Fibroblast of the aortic adventitia (primary cell): ENCODE results near the gene OR4K2. TPM values are rescaled to one million over a fixed set of nuclear protein-coding genes. Genes with fewer than 3 reads are reported as not detected.

Source experiments
- DNase-seq: peaks from one replicate; pipeline ENCODE4 v3.0.0-alpha.2; 2010; ENCODE audit warnings: low read depth
- H3K4me3 ChIP-seq: 2 replicates; pipeline ENCODE4 v1.5.1; 2011; ENCODE audit warnings: low read depth, mild to moderate bottlenecking, control low read depth, low read length, moderate library complexity
- CTCF ChIP-seq: IDR thresholded peaks from 2 replicates; pipeline ENCODE4 v1.5.1; 2011; ENCODE audit warnings: mild to moderate bottlenecking, low read length, control low read depth, inconsistent platforms; ENCODE audit not compliant: insufficient read depth
- total RNA-seq: library from RNA; depleted of rRNA; stranded (reverse); fragments of >200 nt; gene quantifications from 2 replicates; pipeline ENCODE4 v1.2.3, GENCODE V29; 2012; ENCODE audit warnings: low replicate concordance

Gene OR4K2
- total RNA-seq, 1 donor, result not detected

- H3K4me3 ChIP-seq, result no peak overlapping the region
- DNase-seq, result no peak
- no peak for TF ChIP-seq CTCF
Observed at GRCh38 chr14:19917955-19918518, 43.1 kb downstream of the OR4K2 start.

- TF ChIP-seq CTCF, result no peak
- no peak for DNase-seq
- no peak overlapping the region for H3K4me3 ChIP-seq
Observed at GRCh38 chr14:19918553-19919264, 43.8 kb downstream of the OR4K2 start.

- TF ChIP-seq CTCF, result no peak
Observed at GRCh38 chr14:19920021-19920657, 45.2 kb downstream of the OR4K2 start, which contains the start of gene OR4K5. Gene OR4K5, plus strand, starts transcription at chr14:19920607. Its CDS starts 0 bp downstream, at chr14:19920607.

GRCh38 chr14:19930617-19931016, 55.7 kb downstream of the OR4K2 start, which contains the start of gene OR4K1:
Gene OR4K1, plus strand, starts transcription at chr14:19930917. Its CDS starts 4,750 bp downstream, at chr14:19935667.
- no peak within 1 kb of the TSS for H3K4me3 ChIP-seq
- DNase-seq, result no peak
- TF ChIP-seq CTCF, result no peak

More at GRCh38 chr14:19920021-19920657, 45.2 kb downstream of the OR4K2 start, which contains the start of gene OR4K5:
- H3K4me3 ChIP-seq, result no peak within 1 kb of the TSS
- DNase-seq, result no peak

Other genes with a start within 250 kb of the OR4K2 start
- gene OR11H2, start 161.3 kb upstream of the OR4K2 start, total RNA-seq, result not detected in 2 replicates
- gene OR4Q3, start 131.6 kb upstream of the OR4K2 start, total RNA-seq, result not detected in 2 replicates
- not detected in 2 replicates for gene OR4M1, start 101.6 kb upstream of the OR4K2 start, total RNA-seq
- 0.33 TPM in 1 of 2 replicates, not detected in the other for gene OR4N2, start 71.4 kb upstream of the OR4K2 start, total RNA-seq
- gene OR4K5, start 45.5 kb downstream of the OR4K2 start, total RNA-seq, result not detected in 2 replicates
- not detected in 2 replicates for gene OR4K1, start 55.8 kb downstream of the OR4K2 start, total RNA-seq
- gene OR4K15, start 100.4 kb downstream of the OR4K2 start, total RNA-seq, result not detected in 2 replicates
- gene OR4Q2, start 127.0 kb downstream of the OR4K2 start, total RNA-seq, result not detected in 2 replicates
- not detected in 2 replicates for gene OR4K14, start 144.2 kb downstream of the OR4K2 start, total RNA-seq
- not detected in 2 replicates for gene OR4K13, start 160.9 kb downstream of the OR4K2 start, total RNA-seq
- gene OR4L1, start 184.9 kb downstream of the OR4K2 start, total RNA-seq, result not detected in 2 replicates
- gene OR4K17, start 235.6 kb downstream of the OR4K2 start, total RNA-seq, result not detected in 2 replicates